Liver (tissue), 9 donors: ENCODE measurements around the gene DYNLT2. TPM values are rescaled to one million over a fixed set of nuclear protein-coding genes. Genes with fewer than 3 reads are reported as not detected.

Experiments used
- DNase-seq: peaks from one replicate; pipeline ENCODE4 v3.0.0-alpha.2; 2017; ENCODE audit warnings: low spot score
- H3K27ac ChIP-seq, 2 donors: one replicate each; pipeline ENCODE4 v1.7.0; 2013; ENCODE audit warnings: inconsistent platforms in 2 of 2, low read length in 2 of 2, control low read depth in 1 of 2, low read depth in 1 of 2, mild to moderate bottlenecking in 1 of 2
- H3K27me3 ChIP-seq, 4 donors: one replicate each; pipeline versions ENCODE4 v1.6.1 to v1.7.0; 2013; ENCODE audit warnings: low read length in 3 of 4, inconsistent platforms in 1 of 4, mild to moderate bottlenecking in 1 of 4, moderate library complexity in 1 of 4; ENCODE audit not compliant: control insufficient read depth in 4 of 4, insufficient read depth in 4 of 4
- H3K36me3 ChIP-seq, 4 donors: one replicate each; pipeline versions ENCODE4 v1.6.1 to v1.7.0; 2013; ENCODE audit warnings: low read length in 3 of 4, mild to moderate bottlenecking in 3 of 4, low read depth in 1 of 4, moderate library complexity in 1 of 4; ENCODE audit not compliant: control insufficient read depth in 4 of 4, insufficient read depth in 3 of 4
- H3K4me1 ChIP-seq, 4 donors: one replicate each; pipeline versions ENCODE4 v1.6.1 to v1.7.0; 2013; ENCODE audit warnings: low read length in 3 of 4, mild to moderate bottlenecking in 3 of 4, moderate library complexity in 1 of 4; ENCODE audit not compliant: control insufficient read depth in 4 of 4, insufficient read depth in 4 of 4
- H3K4me3 ChIP-seq, 3 donors: one replicate each; pipeline versions ENCODE4 v1.6.1 to v1.7.0; 2013; ENCODE audit warnings: low read length in 3 of 3, control low read depth in 1 of 3, low read depth in 1 of 3, mild to moderate bottlenecking in 1 of 3
- H3K9ac ChIP-seq, 2 donors: one replicate each; pipeline ENCODE4 v1.7.0; 2013; ENCODE audit warnings: low read length in 2 of 2, mild to moderate bottlenecking in 2 of 2, moderate library complexity in 2 of 2, control low read depth in 1 of 2, low read depth in 1 of 2
- H3K9me3 ChIP-seq, 4 donors: one replicate each; pipeline versions ENCODE4 v1.6.1 to v1.7.0; 2013; ENCODE audit warnings: low read length in 3 of 4; ENCODE audit not compliant: control insufficient read depth in 4 of 4
- EGR1 ChIP-seq, 2 donors: IDR thresholded peaks; 2 replicates each; pipeline ENCODE4 v1.6.1; 2016 to 2018; ENCODE audit warnings: antibody characterized with exemption in 2 of 2, low read depth in 2 of 2
- FOXA1 ChIP-seq: IDR thresholded peaks from 2 replicates; pipeline ENCODE4 v1.6.1; 2016; ENCODE audit warnings: antibody characterized with exemption
- FOXA2 ChIP-seq: IDR thresholded peaks from 2 replicates; pipeline ENCODE4 v1.6.1; 2016; ENCODE audit warnings: antibody characterized with exemption
- HNF4G ChIP-seq: IDR thresholded peaks from 2 replicates; pipeline ENCODE4 v1.6.1; 2016; ENCODE audit warnings: antibody characterized with exemption
- JUND ChIP-seq, 2 donors: IDR thresholded peaks; 2 replicates each; pipeline ENCODE4 v1.6.1; 2016; ENCODE audit warnings: antibody characterized with exemption in 2 of 2
- NR2F2 ChIP-seq: IDR thresholded peaks from 2 replicates; pipeline ENCODE4 v1.6.1; 2016; ENCODE audit warnings: antibody characterized with exemption
- RAD21 ChIP-seq, 2 donors: IDR thresholded peaks; 2 replicates each; pipeline ENCODE4 v1.6.1; 2016; ENCODE audit warnings: antibody characterized with exemption in 2 of 2, mild to moderate bottlenecking in 2 of 2
- SP1 ChIP-seq: IDR thresholded peaks from 2 replicates; pipeline ENCODE4 v1.6.1; 2018; ENCODE audit warnings: antibody characterized with exemption, mild to moderate bottlenecking
- YY1 ChIP-seq: IDR thresholded peaks from 2 replicates; pipeline ENCODE4 v1.6.1; 2016; ENCODE audit warnings: antibody characterized with exemption, mild to moderate bottlenecking
- WGBS: extraction: QIAGEN DNeasy Blood & Tissue Kit; methylation state at CpG from one replicate; pipeline ENCODE4 v1.1.7; 2013; 5-methylcytosine and 5-hydroxymethylcytosine counted together
- polyA plus RNA-seq, 2 donors: library from polyadenylated mRNA; stranded (reverse) in 1 of 2; unstranded in 1 of 2; fragments of 200-250 nt in 1 of 2; fragments of >200 nt in 1 of 2; fragmentation: Nextera tagmentation in 1 of 2; extraction: Ambion mirVana in 1 of 2; gene quantifications; one replicate each; pipeline versions ENCODE4 v1.2.1 to v1.2.3, GENCODE V29; 2013 to 2015
- total RNA-seq, 2 donors: library from RNA; depleted of rRNA; stranded (reverse); fragments of >200 nt; gene quantifications; one replicate each; pipeline ENCODE4 v1.2.3, GENCODE V29; 2014
- TF ChIP-seq, protein P1 (sequence below): fragments of 150-350 bp; IDR thresholded peaks from 2 replicates; pipeline ENCODE4 v1.5.1; 2017; ENCODE audit warnings: improper control_type of control experiment, low read depth, low read length; ENCODE audit not compliant: missing input control
- TF ChIP-seq, protein P2 (sequence below): IDR thresholded peaks from 2 replicates; pipeline ENCODE4 v1.6.1; 2016; ENCODE audit warnings: antibody characterized with exemption
- TF ChIP-seq, protein P3 (sequence below): IDR thresholded peaks from 2 replicates; pipeline ENCODE4 v1.6.1; 2016; ENCODE audit warnings: antibody characterized with exemption
- donor health status: healthy.
- donor health status: healthy.
- donor health status: healthy.
- donor health status: healthy.
- donor health status: healthy.

The DYNLT2 gene
- total and polyA plus RNA-seq, 4 donors: 0.37 to 2.3 (median 1.2) TPM

DNA sequence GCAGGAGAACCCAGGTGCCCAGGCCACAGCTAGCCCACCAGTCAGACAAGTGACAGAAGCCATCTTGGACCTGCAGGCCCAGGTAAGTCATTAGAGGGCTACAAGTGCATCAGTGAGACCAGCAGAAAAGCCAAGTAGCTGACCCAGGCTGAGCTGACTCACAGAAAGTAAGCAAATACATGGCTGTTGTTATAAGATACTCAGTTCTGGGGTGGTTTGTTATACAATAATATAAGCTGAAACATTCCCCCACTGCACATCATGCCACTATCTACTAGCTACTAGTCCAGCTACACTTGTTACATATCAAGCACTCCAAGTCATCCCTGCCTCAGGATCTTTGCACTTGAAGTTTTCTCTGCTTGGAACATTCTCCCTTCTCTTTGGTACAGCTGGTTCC lies 10.0 kb downstream of the DYNLT2 start:
- Histone ChIP-seq H3K9ac (no peak overlapping the region), H3K9me3 (no peaks in the 10 kb centered on the region), H3K27me3 (no peaks in the 10 kb centered on the region), H3K4me3 (no peak overlapping the region), H3K36me3 (no peaks in the 10 kb centered on the region), H3K27ac (no peak overlapping the region), H3K4me1 (no peaks in the 10 kb centered on the region)
- TF ChIP-seq YY1 (no peak), NR2F2 (no peak), SP1 (no peak), FOXA1 (no peak), FOXA2 (no peak), JUND (IDR thresholded peaks at IDR 0.05) (no peak), HNF4G (no peak), RAD21 (IDR thresholded peaks at IDR 0.05) (no peak), EGR1 (IDR thresholded peaks at IDR 0.05; ENCODE audit: low read depth in 2 of 2) (no peak)
- TF ChIP-seq, protein P1, sequence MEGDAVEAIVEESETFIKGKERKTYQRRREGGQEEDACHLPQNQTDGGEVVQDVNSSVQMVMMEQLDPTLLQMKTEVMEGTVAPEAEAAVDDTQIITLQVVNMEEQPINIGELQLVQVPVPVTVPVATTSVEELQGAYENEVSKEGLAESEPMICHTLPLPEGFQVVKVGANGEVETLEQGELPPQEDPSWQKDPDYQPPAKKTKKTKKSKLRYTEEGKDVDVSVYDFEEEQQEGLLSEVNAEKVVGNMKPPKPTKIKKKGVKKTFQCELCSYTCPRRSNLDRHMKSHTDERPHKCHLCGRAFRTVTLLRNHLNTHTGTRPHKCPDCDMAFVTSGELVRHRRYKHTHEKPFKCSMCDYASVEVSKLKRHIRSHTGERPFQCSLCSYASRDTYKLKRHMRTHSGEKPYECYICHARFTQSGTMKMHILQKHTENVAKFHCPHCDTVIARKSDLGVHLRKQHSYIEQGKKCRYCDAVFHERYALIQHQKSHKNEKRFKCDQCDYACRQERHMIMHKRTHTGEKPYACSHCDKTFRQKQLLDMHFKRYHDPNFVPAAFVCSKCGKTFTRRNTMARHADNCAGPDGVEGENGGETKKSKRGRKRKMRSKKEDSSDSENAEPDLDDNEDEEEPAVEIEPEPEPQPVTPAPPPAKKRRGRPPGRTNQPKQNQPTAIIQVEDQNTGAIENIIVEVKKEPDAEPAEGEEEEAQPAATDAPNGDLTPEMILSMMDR: no peak
- TF ChIP-seq, protein P2, sequence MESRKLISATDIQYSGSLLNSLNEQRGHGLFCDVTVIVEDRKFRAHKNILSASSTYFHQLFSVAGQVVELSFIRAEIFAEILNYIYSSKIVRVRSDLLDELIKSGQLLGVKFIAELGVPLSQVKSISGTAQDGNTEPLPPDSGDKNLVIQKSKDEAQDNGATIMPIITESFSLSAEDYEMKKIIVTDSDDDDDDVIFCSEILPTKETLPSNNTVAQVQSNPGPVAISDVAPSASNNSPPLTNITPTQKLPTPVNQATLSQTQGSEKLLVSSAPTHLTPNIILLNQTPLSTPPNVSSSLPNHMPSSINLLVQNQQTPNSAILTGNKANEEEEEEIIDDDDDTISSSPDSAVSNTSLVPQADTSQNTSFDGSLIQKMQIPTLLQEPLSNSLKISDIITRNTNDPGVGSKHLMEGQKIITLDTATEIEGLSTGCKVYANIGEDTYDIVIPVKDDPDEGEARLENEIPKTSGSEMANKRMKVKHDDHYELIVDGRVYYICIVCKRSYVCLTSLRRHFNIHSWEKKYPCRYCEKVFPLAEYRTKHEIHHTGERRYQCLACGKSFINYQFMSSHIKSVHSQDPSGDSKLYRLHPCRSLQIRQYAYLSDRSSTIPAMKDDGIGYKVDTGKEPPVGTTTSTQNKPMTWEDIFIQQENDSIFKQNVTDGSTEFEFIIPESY: no peak
- TF ChIP-seq, protein P3, sequence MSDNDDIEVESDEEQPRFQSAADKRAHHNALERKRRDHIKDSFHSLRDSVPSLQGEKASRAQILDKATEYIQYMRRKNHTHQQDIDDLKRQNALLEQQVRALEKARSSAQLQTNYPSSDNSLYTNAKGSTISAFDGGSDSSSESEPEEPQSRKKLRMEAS: no peak
- no peak for DNase-seq

DNA sequence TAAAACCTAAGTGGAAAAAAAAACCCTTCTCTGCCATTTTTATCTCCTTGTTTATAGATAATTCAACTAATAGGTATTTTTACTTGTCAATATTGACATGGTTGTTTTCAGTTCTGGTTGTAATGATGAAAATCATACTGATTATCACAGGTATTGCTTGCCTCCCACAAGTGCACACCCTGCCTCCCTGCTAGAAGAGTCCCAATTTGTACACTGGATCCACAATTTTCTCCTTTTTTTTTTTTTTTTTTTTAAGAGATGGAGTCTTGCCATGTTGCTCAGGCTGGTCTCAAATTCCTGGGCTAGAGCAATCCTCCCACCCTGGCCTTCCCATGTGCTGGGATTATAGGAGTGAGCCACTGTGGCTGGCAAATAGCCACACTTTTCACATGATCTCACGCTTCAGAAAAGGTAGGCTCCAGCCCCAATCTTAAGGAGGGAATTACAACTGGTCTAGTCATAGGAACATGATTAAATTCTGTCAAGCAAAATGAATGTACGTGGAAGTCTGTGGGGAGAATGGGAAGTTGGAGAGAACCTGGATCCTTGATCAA lies 12.3 kb downstream of the DYNLT2 start:
- Histone ChIP-seq H3K27me3 (no peaks in the 10 kb centered on the region), H3K36me3 (no peaks in the 10 kb centered on the region), H3K4me1 (no peaks in the 10 kb centered on the region), H3K4me3 (no peak overlapping the region), H3K27ac (no peak overlapping the region), H3K9me3 (no peaks in the 10 kb centered on the region), H3K9ac (no peak overlapping the region)
- no peak for DNase-seq
- WGBS: 96% methylated on average over 2 of the region's 2 CpGs
- TF ChIP-seq NR2F2: no peak

DNA sequence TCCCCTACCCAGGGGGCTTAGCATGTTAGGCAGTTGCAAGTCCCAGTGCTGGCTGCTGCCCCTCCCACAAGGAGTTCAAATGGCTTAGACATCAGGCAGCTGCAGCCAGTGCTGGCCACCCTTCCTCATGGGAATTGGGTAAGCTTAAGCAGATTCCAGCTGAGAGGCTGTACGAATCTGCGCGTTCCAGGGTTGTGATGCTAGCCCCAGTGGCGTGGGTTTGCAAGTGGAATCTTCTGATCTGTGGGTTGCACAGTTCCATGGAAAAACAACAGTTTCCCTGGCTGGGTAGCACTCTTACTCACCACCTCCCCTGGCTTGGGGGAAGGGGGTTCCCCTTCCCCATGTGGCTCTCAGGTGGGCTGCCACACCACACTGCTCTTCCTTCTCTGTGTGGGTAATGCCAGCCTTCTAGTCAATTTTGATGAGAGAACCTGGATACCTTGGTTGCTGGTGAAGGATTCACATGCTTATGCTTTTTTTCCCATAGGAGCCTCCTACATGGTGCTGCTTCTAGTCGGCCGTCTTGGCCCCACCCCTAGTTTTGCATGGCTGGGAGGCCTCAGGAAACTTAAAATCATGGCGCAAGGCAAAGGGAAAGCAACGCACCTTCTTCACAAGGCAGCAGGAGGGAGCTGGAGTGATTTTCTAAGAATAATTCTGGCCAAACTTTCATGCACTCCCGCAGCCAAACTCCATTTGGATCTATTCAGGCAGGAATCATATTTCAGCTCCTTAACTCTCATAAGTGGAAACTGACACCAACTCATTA lies 13.0 kb downstream of the DYNLT2 start:
- Histone ChIP-seq H3K27me3 (no peaks in the 10 kb centered on the region), H3K9me3 (no peaks in the 10 kb centered on the region), H3K4me1 (no peaks in the 10 kb centered on the region), H3K36me3 (no peaks in the 10 kb centered on the region), H3K4me3 (no peak overlapping the region), H3K27ac (no peak overlapping the region), H3K9ac (no peak overlapping the region)
- 90% methylated on average over 9 of the region's 9 CpGs for WGBS
- no peak for TF ChIP-seq FOXA2
- no peak for TF ChIP-seq EGR1 (IDR thresholded peaks at IDR 0.05; ENCODE audit: low read depth in 2 of 2)
- TF ChIP-seq HNF4G: no peak
- TF ChIP-seq NR2F2: no peak
- no peak for TF ChIP-seq FOXA1
- DNase-seq: no peak
